ENCODE measurements around the gene RDH14.

RDH14 gene

DNA sequence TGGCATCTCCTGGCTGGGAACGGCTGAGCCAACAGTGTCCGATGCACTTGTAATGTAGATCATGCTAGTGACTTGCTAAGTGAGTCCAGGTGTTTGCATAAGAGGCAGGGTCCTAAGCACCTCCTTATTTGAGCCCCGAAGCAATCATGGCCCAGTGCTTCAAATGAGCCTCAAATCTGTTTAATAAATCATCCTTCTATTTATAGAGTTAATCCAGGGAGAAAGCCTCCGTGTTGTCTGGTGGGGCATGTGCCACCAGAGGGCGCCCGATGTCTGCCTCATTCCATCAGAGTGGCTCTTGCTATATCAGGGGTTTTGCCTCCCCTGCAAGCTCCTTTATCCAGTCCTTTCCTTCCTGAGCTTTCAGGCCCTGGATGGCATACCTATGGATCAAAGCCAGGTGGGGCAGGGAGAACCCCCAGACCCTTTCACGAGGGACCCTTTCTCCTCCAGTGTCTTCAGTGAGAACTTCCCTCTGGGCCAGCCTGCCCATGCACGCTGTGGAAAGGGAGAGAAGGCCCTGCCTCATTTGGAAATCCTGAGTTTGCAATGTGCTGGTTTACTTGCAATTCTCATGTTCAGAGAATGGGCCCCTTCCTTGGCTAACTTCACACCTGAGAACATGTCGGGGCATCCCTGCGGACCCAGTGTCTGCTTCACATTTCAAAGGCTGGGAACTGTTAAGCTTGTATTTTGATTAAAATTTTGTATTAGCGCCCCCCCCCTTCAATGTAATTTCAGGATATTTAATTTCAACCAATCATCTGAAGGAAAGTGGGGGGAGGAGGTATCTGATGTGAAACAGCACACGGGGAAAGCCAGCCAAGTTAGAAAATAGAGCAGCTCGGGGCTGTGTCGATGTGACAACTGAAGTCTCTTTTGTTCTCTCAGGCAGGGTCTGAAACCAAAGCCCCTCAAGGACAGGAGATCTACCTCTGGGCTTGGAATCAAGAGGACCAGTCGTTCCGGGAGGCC is 39.7 kb downstream of the RDH14 start:
- peak; percentile 60 for DNase-seq (ENCODE audit: low spot score)

GRCh38 chr2:18519914-18520450 is 40.5 kb downstream of the RDH14 start:
- no peak for DNase-seq (ENCODE audit: low spot score)

- DNase-seq (ENCODE audit: low spot score) = no peak
Measured at GRCh38 chr2:18518116-18519111, 42.0 kb downstream of the RDH14 start.

DNA sequence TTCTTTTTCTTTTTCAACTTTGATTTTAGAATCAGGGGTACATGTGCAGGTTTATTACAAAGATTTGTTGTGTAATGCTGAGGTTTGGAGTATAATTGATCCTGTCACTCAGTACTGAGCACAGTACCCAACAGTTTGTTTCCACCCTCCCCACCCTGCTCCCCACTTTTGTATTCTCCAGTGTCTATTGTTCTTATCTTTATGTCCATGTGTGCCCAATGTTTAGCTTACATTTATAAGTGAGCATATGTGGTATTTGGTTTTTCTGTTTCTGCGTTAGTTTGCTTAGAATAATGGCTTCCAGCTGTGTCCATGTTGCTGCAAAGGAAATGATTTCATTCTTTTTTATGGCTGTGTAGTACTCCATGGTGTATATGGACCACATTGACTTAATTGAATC is 43.1 kb downstream of the RDH14 start:
- no peak for DNase-seq (ENCODE audit: low spot score)

DNA sequence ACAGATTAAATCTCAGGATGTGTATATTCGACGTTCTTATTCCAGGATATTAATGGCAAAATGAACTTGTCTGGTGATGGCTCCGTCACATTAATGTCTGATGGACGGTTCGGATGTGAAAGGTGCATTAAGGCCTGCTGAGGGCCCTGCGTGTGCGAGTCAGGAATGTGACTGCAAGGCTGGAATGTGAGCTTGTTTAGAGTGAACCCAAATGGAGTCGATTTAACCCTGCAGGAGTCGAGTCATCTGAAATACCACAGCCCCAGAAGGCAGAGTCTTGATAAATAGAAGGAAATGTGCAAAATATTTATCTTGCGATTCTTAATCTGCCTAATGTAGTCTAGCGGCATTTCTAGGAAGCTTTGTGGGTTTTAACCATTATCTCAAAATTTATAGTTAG is 44.3 kb downstream of the RDH14 start:
- DNase-seq (ENCODE audit: low spot score) = no peak

GRCh38 chr2:18514526-18515461 is 45.7 kb downstream of the RDH14 start:
- no peak for DNase-seq (ENCODE audit: low spot score)

DNA sequence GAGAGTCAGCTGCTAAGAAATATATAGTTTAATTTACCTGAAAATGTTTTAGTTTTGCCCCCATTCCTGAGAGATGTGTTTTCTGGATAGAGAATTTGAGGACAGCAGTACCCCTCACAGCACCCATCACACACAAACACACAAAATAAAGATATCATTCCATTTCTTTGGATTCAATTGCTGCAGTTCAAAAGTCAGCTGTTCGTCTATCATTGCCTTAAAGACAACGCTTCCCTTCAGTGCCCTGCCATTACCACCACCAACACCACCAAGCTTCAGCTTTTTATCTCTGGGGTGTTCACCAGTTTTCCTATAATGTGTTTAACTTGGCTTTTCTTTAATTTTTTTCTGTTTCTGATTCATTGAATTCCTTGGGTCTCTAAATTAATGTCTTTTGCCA is 49.7 kb downstream of the RDH14 start:
- DNase-seq (ENCODE audit: low spot score) = no peak

DNA sequence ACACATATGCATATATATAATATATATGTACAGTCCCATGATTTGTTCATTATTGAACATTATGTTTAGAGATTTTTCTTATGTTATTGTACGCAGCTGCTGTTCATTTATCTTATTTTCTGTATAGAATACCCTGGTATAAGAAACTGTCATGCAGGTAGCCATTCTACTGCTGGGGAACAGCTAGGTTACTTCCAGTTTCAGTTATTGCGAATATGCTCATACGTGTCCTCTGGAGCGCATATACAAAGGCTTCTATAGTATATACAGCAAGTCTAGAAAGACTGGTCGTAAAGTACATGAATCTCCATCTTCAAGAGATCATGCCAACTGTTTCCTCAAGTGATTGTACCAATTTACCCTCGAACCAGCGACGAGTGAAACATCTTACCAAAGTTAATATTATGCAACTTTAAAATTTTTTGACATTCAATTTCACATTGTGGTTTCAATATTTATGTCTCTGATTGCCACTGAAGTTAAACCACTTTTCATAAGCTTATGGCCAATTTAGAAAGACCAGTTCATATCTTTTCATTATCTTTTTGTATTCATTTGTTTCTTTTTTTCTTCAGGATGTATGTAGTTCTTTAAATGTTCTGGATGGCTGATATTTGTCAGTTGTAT is 53.5 kb downstream of the RDH14 start:
- DNase-seq (ENCODE audit: low spot score) = no peak

DNA sequence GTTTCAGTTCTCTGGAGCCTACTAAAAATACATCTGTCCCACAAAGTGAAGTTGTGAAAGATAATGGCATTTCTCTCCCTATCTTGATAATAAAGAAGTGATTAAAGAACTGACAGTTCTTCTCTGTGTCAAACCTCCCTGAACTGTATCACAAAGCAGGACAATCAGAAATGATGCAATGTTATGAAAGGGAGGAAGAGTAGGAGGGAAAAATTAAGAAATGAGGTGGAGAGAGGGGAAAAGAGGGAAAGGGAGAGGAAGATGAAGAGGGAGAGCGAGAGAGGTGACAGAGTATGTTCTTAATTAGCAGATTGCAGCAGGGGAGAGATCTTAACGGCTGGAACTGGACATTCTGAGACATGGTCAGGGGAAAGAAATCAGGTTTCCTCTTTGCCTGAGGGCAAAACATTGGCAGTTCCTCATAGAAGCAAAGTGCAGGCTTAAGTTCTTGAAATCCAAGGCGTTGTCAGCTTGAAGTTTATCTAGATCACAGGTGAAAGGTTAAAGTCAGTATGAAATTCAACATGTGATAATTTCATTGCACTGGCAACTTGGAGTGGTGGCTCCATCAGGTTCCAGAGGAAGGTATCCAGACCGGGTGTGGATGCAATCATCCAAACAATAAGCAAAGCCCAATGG is 54.6 kb downstream of the RDH14 start:
- no peak for DNase-seq (ENCODE audit: low spot score)
